IPS DF 4.7 (cell line): ENCODE measurements around the gene MDP1.
A peak's percentile ranks its signal among the peaks of the same experiment; 100 is the strongest.
"Not testable (repeated sequence)": the region's sequence is repeated elsewhere in the genome, so short reads cannot be mapped to it uniquely, and the experiment has no call there.

ENCODE experiments used
- DNase-seq: peaks from one replicate; pipeline ENCODE4 v3.0.0-alpha.2; 2013; ENCODE audit warnings: low spot score; ENCODE audit errors: extremely low read depth

Gene MDP1

GRCh38 chr14:24232121-24232644 lies 16.3 kb upstream of the MDP1 start, which contains the start of gene NEDD8:
Gene NEDD8 (minus strand): TSS chr14:24232367. CDS start chr14:24232267, 100 bp downstream.
- DNase-seq, result no peak

- DNase-seq, result no peak
Measured at GRCh38 chr14:24231263-24232120, 15.6 kb upstream of the MDP1 start.

DNA sequence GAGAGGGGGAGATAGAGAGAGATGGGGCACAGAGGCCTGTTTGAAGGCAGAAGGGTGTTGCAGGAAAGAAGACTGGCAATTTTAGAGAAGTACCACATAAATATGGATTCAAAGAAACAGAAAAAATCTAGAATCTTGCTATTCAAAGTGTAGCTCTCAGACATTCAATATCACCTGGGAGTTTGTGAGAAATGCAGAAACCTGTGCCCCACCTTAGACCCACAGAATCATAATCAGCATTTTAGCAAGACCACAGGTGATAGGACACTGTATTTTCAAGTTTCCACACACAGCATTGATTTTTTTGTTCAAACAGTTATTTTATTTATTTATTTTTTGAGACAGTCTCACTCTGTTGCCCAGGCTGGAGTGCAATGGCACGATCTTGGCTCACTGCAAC lies 13.0 kb upstream of the MDP1 start:
- no peak for DNase-seq

- no peak for DNase-seq
Measured at GRCh38 chr14:24226473-24226872, 10.6 kb upstream of the MDP1 start.

GRCh38 chr14:24224618-24225071 lies 8.8 kb upstream of the MDP1 start:
- no peak for DNase-seq

DNA sequence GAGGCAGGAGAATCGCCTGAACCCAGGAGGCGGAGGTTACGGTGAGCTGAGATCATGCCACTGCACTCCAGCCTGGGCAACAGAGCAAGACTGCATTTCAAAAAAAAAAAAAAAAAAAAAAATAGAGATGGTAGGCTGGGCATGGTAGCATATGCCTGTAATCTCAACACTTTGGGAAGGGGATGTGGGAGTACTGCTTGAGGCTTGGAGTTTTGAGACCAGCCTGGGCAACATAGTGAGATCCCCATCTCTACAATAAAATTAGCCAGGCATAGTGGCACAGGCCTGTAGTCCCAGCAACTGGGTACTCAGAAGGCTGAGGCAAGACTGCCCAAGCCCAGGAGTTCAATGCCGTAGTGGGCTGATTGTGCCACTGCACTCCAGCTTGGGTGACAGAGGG lies 7.1 kb upstream of the MDP1 start:
- not testable (repeated sequence) for DNase-seq

GRCh38 chr14:24219521-24219920 lies 3.7 kb upstream of the MDP1 start:
- no peak for DNase-seq

DNA sequence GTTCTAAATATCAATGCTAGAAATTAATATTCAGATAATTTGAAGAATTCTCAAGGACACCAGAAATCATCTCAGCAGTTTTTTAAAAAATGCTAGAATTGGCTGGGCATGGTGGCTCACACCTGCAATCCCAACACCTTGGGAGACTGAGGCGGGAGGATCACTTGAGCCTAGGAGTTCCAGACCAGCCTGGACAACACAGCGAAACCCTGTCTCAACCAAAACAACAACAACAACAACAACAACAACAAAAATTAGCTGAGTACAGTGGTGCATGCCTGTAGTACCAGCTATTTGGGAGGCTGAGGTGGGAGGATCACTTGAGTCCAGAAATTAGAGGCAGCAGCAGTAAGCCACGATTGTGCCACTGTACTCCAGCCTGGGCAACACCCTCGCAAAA lies 3.2 kb upstream of the MDP1 start:
- no peak for DNase-seq

- DNase-seq, result not testable (repeated sequence)
Measured at GRCh38 chr14:24216876-24217275, 1.0 kb upstream of the MDP1 start.

GRCh38 chr14:24216345-24216699 lies 456 bp upstream of the MDP1 start:
- no peak for DNase-seq

- DNase-seq, result no peak
Measured at GRCh38 chr14:24213866-24214662, 1.8 kb downstream of the MDP1 start.

GRCh38 chr14:24212924-24213865 lies 2.7 kb downstream of the MDP1 start, which contains the start of gene CHMP4A:
Gene CHMP4A (minus strand): TSS chr14:24213488. CDS start chr14:24213439, 49 bp downstream.
- peak; percentile 94 for DNase-seq

GRCh38 chr14:24211311-24211710 lies 4.6 kb downstream of the MDP1 start:
- no peak for DNase-seq

DNA sequence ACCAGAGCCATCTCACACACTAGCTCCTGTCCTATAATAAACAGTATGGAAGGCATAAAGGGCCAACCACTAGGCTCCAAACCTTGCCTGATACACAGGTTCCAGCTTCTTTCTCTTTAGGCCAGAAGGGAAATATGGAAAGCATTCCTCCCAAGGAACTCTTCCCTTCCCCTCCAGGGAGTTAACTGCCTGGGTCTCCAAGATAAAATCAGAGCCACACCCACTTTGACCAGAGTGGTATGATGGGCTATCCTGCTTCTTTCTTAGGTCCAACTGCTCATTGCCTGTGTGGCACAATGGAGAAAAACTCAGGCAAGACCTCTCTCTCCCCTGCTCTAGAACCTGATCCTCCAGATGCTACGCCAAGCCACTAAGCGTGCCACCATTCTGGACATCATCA lies 8.2 kb downstream of the MDP1 start:
- no peak for DNase-seq

- no peak for DNase-seq
Measured at GRCh38 chr14:24207104-24207551, 8.7 kb downstream of the MDP1 start.

DNA sequence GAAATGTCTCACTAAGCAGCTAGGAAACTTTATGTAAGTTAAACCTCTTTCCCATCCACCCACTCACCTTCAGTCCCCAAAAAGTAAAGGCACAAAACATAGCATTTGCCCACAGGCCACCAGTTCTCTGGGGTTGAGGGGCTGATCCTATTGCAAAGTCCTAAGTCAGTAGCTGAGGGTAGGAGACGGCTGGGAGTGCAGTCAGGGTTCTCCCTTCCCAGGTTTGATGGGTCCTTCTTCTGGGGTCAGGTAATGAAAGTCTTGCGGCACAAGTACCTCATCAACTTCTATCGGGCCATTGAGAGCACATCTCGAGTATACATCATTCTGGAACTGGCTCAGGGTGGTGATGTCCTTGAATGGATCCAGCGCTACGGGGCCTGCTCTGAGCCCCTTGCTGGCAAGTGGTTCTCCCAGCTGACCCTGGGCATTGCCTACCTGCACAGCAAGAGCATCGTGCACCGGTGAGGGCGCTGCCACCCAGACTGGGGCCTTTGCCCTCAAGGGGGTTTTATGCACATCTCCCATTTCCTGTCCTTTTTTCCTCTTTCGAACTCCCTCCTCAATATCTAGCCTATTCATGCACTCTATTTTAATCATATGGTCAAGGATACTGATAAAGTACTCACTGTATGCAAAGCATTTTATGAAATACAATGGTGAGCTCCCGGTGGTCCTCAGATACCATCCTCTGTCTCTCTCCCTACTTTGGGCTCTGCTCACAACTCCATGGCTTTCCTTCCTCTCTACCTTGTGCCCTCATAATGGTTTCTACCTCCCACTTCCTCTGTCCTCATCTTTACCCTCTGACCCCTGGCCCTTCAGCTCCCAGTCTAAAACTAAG lies 9.4 kb downstream of the MDP1 start:
- DNase-seq, result no peak

DNA sequence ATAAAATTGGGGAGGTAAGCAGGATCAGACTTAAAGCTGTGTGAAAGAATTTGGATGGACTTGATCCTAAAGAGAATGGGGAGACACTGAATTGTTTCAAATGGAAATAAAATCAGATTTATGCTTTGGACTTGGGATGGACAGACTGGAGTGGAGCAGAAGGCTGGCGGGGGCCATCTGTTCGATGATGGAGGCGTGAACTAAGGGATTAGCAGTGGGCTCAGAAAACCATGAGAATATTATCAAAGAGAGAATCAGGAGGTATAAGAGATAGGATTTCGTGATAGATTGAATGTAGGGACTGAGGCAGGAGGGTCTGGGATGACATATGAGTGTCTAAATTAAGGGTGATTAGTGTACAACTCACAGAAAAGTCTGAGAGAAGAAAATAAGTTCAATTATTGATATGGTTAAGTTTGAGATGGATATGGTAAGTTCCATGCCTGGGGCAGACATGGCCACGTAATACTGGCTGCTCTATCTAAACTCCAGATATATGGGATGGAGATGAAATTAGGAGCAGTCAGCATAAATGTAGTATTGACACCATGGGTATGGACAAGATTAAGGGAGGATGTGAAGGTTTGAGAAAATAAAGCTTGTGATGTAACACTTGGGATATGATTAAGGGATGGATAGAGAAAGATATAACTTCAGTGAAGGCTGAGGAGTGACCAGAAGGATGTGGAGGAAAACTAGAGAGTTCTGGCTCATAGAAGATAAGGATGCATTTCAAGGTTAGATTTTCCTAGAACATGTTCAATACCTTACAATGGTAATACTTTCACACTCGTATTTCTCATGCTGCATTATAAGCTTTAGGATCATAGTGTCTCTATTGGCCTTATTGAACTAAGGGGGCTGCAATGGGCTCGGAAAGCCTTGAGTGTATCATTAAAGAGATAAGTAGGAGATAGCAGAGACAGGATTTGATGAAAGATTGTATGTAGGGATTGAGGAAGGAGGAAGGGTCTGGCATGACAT lies 11.4 kb downstream of the MDP1 start:
- no peak for DNase-seq

DNA sequence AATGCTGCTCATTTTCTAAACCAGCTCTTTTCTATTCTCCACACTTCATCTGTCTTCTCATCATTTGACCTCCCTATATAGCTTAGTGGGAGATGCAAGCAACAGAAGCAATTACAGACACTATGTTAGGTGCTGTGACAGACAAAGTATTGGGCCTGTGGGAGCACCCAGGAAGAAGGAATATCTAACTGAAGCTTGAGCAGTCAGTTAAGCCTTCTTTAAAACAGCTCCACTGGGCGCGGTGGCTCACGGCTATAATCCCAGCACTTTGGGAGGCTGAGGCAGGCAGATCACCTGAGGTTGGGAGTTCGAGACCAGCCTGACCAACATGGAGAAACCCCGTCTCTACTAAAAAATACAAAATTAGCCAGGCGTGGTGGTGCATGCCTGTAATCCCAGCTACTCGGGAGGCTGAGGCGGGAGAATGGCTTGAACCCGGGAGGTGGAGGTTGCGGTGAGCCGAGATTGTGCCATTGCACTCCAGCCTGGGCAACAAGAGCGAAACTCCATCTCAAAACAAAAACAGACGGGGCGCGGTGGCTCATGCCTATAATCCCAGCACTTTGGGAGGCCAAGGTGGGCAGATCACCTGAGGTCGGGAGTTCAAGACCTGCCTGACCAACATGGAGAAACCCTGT lies 12.5 kb downstream of the MDP1 start:
- DNase-seq, result not testable (repeated sequence)
